Smooth muscle cell (in vitro differentiated cells): ENCODE results near the gene FAM43A. TPM values are rescaled to one million over a fixed set of nuclear protein-coding genes. Genes with fewer than 3 reads are reported as not detected.

Experiments
- DNase-seq: peaks from one replicate; lab custom pipeline; 2025; ENCODE audit not compliant: unreplicated experiment; lab: John Stamatoyannopoulos, UW
- H2AFZ ChIP-seq: fragments of 200-600 bp; sonication (generic); 2 replicates; pipeline ENCODE4 v1.6.0; 2016; ENCODE audit warnings: antibody characterized with exemption, low read depth, mild to moderate bottlenecking
- H3F3A ChIP-seq: fragments of 200-600 bp; sonication (generic); 2 replicates; pipeline ENCODE4 v1.6.0; 2017; ENCODE audit warnings: antibody characterized with exemption, low read depth
- H3K27ac ChIP-seq: fragments of 200-600 bp; sonication (generic); 2 replicates; pipeline ENCODE4 v1.5.1; 2016; ENCODE audit warnings: low read depth, mild to moderate bottlenecking
- H3K27me3 ChIP-seq: fragments of 200-600 bp; sonication (generic); 2 replicates; pipeline ENCODE4 v1.6.1; 2016; ENCODE audit warnings: low read depth, mild to moderate bottlenecking
- H3K36me3 ChIP-seq: fragments of 200-600 bp; sonication (generic); 2 replicates; pipeline ENCODE4 v1.5.1; 2016; ENCODE audit warnings: low read depth
- H3K4me1 ChIP-seq: fragments of 200-600 bp; sonication (generic); 2 replicates; pipeline ENCODE4 v1.5.1; 2016; ENCODE audit warnings: low read depth
- H3K4me2 ChIP-seq: fragments of 200-600 bp; sonication (generic); 2 replicates; pipeline ENCODE4 v1.6.0; 2016; ENCODE audit warnings: mild to moderate bottlenecking
- H3K4me3 ChIP-seq: fragments of 200-600 bp; sonication (generic); 2 replicates; pipeline ENCODE4 v1.5.1; 2016; ENCODE audit warnings: mild to moderate bottlenecking
- H3K79me2 ChIP-seq: fragments of 200-600 bp; sonication (generic); 2 replicates; pipeline ENCODE4 v1.6.0; 2016; ENCODE audit warnings: low read depth, mild to moderate bottlenecking
- H3K9ac ChIP-seq: fragments of 200-600 bp; sonication (generic); 2 replicates; pipeline ENCODE4 v1.6.0; 2016; ENCODE audit warnings: low read depth
- H3K9me3 ChIP-seq: fragments of 200-600 bp; sonication (generic); replicated peaks from 2 replicates; pipeline ENCODE4 v1.5.1; 2016; ENCODE audit warnings: low read depth
- H4K20me1 ChIP-seq: fragments of 200-600 bp; sonication (generic); 2 replicates; pipeline ENCODE4 v1.6.0; 2016; ENCODE audit warnings: low read depth
- WGBS: methylation state at CpG from one replicate; pipeline ENCODE4 v1.1.7; 2016; ENCODE audit warnings: low lambda C conversion rate; 5-methylcytosine and 5-hydroxymethylcytosine counted together
- polyA plus RNA-seq: library from polyadenylated mRNA; unstranded; fragments of >200 nt; fragmentation: Nextera tagmentation; extraction: Ambion mirVana; gene quantifications from 2 replicates; pipeline ENCODE4 v1.2.1, GENCODE V29; 2016
- total RNA-seq: library from RNA; depleted of rRNA; stranded (reverse); fragments of >200 nt; gene quantifications from 2 replicates; pipeline ENCODE4 v1.2.3, GENCODE V29; 2014
- TF ChIP-seq, protein P1 (sequence below): fragments of 200-600 bp; sonication (generic); IDR thresholded peaks from 2 replicates; pipeline ENCODE4 v1.5.1; 2017; ENCODE audit warnings: borderline replicate concordance, mild to moderate bottlenecking, antibody characterized with exemption; ENCODE audit not compliant: insufficient read depth, poor library complexity, severe bottlenecking

Gene FAM43A
- total and polyA plus RNA-seq, 2 experiments from 2014 or later, result 19.0 to 73.4 TPM

DNA sequence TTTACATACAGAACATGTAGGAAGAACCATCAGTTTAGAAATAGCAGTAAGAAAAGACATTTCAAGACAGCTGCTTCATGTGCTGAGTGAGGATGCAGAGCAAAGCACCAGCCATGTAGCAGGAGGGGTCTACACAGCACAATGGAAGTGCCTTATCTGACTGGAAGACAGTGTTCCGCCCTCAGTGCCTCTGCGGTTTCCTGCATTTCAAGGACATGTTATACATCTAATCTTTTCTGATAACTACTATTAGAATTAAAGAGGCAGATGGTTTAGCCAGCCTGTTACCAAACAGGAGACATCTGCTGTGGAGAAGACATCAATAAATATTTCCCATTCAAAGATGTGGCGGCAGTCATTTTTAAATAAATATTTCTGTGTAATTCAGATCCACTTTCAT, 24.3 kb upstream of the FAM43A start:
- no peaks in the 10 kb centered on the region for H3K79me2 ChIP-seq
- TF ChIP-seq, protein P1, sequence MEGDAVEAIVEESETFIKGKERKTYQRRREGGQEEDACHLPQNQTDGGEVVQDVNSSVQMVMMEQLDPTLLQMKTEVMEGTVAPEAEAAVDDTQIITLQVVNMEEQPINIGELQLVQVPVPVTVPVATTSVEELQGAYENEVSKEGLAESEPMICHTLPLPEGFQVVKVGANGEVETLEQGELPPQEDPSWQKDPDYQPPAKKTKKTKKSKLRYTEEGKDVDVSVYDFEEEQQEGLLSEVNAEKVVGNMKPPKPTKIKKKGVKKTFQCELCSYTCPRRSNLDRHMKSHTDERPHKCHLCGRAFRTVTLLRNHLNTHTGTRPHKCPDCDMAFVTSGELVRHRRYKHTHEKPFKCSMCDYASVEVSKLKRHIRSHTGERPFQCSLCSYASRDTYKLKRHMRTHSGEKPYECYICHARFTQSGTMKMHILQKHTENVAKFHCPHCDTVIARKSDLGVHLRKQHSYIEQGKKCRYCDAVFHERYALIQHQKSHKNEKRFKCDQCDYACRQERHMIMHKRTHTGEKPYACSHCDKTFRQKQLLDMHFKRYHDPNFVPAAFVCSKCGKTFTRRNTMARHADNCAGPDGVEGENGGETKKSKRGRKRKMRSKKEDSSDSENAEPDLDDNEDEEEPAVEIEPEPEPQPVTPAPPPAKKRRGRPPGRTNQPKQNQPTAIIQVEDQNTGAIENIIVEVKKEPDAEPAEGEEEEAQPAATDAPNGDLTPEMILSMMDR, result no peak
- no peak overlapping the region for H3K4me2 ChIP-seq
- H3K27ac ChIP-seq, result no peak overlapping the region
- H3K36me3 ChIP-seq, result peaks cover 30% of the 10 kb centered on the region
- no peaks in the 10 kb centered on the region for H4K20me1 ChIP-seq
- H3K4me1 ChIP-seq, result no peaks in the 10 kb centered on the region
- DNase-seq, result no peak
- H3K9ac ChIP-seq, result no peak overlapping the region
- no peak overlapping the region for H2AFZ ChIP-seq
- H3F3A ChIP-seq, result no peaks in the 10 kb centered on the region
- no peaks in the 10 kb centered on the region for H3K9me3 ChIP-seq
- H3K4me3 ChIP-seq, result no peak overlapping the region
- no peaks in the 10 kb centered on the region for H3K27me3 ChIP-seq
- 83% methylated on average over 3 of the region's 3 CpGs for WGBS

DNA sequence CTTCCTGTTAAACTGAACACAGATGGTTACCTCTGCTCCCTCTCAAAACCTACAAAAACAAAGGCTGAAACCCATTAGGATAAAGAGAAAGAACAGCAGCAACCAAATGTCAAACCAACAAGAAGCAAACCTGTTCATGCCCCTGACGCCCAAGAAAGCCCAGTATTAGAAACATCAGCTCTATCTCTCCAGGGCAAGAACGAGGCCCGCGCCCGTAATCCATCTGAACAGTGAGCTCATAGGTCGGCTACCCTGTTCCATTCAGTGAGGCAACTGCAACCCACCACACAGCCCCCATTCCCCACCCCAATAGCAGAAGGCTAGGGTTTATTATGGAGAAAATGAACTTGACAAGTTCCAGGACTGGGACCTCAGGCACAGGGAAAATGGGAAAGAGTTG, 23.7 kb upstream of the FAM43A start:
- TF ChIP-seq, protein P1, result no peak
- no peak overlapping the region for H2AFZ ChIP-seq
- H3K9ac ChIP-seq, result no peak overlapping the region
- no peaks in the 10 kb centered on the region for H3K4me1 ChIP-seq
- no peaks in the 10 kb centered on the region for H3K27me3 ChIP-seq
- peaks cover 30% of the 10 kb centered on the region for H3K36me3 ChIP-seq
- DNase-seq, result no peak
- no peak overlapping the region for H3K4me3 ChIP-seq
- WGBS, result 87% methylated on average over 6 of the region's 6 CpGs
- no peaks in the 10 kb centered on the region for H3K9me3 ChIP-seq
- H3K4me2 ChIP-seq, result no peak overlapping the region
- H3F3A ChIP-seq, result no peaks in the 10 kb centered on the region
- H3K79me2 ChIP-seq, result no peaks in the 10 kb centered on the region
- no peaks in the 10 kb centered on the region for H4K20me1 ChIP-seq
- H3K27ac ChIP-seq, result no peak overlapping the region

DNA sequence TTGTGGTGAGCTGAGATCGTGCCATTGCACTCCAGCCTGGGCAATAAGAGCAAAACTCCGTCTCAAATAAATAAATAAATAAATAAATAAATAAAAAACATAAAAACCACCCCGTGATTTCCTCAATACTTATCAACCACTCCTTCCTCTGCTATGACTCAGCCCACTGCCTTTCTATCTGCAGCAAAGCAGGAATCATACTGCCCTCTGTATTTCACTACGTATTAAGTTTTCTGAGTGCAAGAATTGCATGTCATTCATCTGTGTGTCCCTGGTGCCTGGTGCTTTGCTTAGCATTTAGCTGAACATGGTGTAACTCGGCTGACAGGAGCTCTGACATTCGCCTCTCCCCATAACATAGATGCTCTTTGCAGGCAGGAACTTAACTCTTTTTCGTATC, 20.8 kb upstream of the FAM43A start:
- Histone ChIP-seq H3K27me3 (no peaks in the 10 kb centered on the region), H4K20me1 (no peaks in the 10 kb centered on the region), H2AFZ (no peak overlapping the region), H3K4me2 (no peak overlapping the region), H3F3A (no peaks in the 10 kb centered on the region), H3K27ac (no peak overlapping the region), H3K9ac (no peak overlapping the region), H3K79me2 (peaks cover 12% of the 10 kb centered on the region), H3K4me3 (no peak overlapping the region), H3K36me3 (peaks cover 15% of the 10 kb centered on the region), H3K9me3 (no peaks in the 10 kb centered on the region), H3K4me1 (no peaks in the 10 kb centered on the region)
- WGBS, result 95% methylated on average over 7 of the region's 7 CpGs
- TF ChIP-seq, protein P1, result no peak
- DNase-seq, result no peak

DNA sequence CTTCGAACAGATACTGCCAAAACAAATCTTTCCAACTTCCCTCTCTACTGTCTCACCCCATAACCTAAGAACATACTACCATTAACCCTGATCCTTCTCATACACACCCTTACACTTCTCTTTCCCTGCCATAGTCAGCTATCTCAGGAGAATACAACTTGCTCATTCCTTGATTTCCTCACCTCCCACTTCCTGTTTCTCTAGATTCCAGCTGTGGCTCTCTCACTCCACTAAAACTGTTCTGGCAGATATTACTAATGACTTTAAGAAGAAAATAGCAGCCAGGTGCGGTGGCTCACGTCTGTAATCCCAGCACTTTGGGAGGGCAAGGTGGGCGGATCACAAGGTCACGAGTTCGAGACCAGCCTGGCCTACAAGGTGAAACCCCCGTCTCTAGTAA, 18.3 kb upstream of the FAM43A start:
- Histone ChIP-seq H3K79me2 (peaks cover 33% of the 10 kb centered on the region), H3K27ac (no peak overlapping the region), H3K4me3 (no peak overlapping the region), H4K20me1 (peaks cover 7% of the 10 kb centered on the region), H3K27me3 (no peaks in the 10 kb centered on the region), H3K4me1 (peaks cover 13% of the 10 kb centered on the region), H2AFZ (no peak overlapping the region), H3K36me3 (peaks cover 15% of the 10 kb centered on the region), H3K4me2 (no peak overlapping the region), H3F3A (no peaks in the 10 kb centered on the region), H3K9ac (no peak overlapping the region), H3K9me3 (no peaks in the 10 kb centered on the region)
- 87% methylated on average over 7 of the region's 7 CpGs for WGBS
- TF ChIP-seq, protein P1, result no peak
- DNase-seq, result no peak
